HG02678 (cell line): ENCODE data around the gene VIPR2.

Source experiments
- ATAC-seq: cut with Tn5 transposase; IDR thresholded peaks from one replicate; pipeline ENCODE4 v1.9.1; 2021; ENCODE audit warnings: mild to moderate bottlenecking, moderate library complexity; ENCODE audit not compliant: unreplicated experiment

Gene VIPR2

GRCh38 chr7:159121476-159121875 is 23.2 kb downstream of the VIPR2 start:
- no peak for ATAC-seq

- ATAC-seq: no peak
Observed at GRCh38 chr7:159121068-159121467, 23.6 kb downstream of the VIPR2 start.

GRCh38 chr7:159120540-159120919 is 24.1 kb downstream of the VIPR2 start:
- ATAC-seq: no peak

GRCh38 chr7:159119851-159120539 is 24.7 kb downstream of the VIPR2 start:
- ATAC-seq: no peak

- ATAC-seq: no peak
Observed at GRCh38 chr7:159119026-159119741, 25.5 kb downstream of the VIPR2 start.

- no peak for ATAC-seq
Observed at GRCh38 chr7:159118623-159119022, 26.0 kb downstream of the VIPR2 start.

GRCh38 chr7:159118197-159118595 is 26.5 kb downstream of the VIPR2 start:
- no peak for ATAC-seq

GRCh38 chr7:159117366-159118196 is 27.1 kb downstream of the VIPR2 start:
- ATAC-seq: no peak

GRCh38 chr7:159116581-159117339 is 27.9 kb downstream of the VIPR2 start:
- no peak for ATAC-seq

- no peak for ATAC-seq
Observed at GRCh38 chr7:159115601-159116501, 28.8 kb downstream of the VIPR2 start.

- ATAC-seq: no peak
Observed at GRCh38 chr7:159114981-159115380, 29.7 kb downstream of the VIPR2 start.

GRCh38 chr7:159114096-159114495 is 30.6 kb downstream of the VIPR2 start:
- no peak for ATAC-seq

GRCh38 chr7:159113056-159113455 is 31.6 kb downstream of the VIPR2 start:
- ATAC-seq: no peak

- ATAC-seq: no peak
Observed at GRCh38 chr7:159112136-159113011, 32.3 kb downstream of the VIPR2 start.

- ATAC-seq: no peak
Observed at GRCh38 chr7:159109653-159110035, 35.0 kb downstream of the VIPR2 start.

- no peak for ATAC-seq
Observed at GRCh38 chr7:159108941-159109652, 35.6 kb downstream of the VIPR2 start.

GRCh38 chr7:159108491-159108890 is 36.2 kb downstream of the VIPR2 start:
- ATAC-seq: no peak

- no peak for ATAC-seq
Observed at GRCh38 chr7:159107161-159107892, 37.3 kb downstream of the VIPR2 start.
